SH-SY5Y (cell line): ENCODE data around the gene MTCL1.

Source experiments
- GATA2 ChIP-seq: IDR thresholded peaks from 2 replicates; pipeline ENCODE4 v1.6.1; 2011; ENCODE audit warnings: mild to moderate bottlenecking, low read depth, low read length
- GATA3 ChIP-seq: IDR thresholded peaks from 2 replicates; pipeline ENCODE4 v1.6.1; 2011; ENCODE audit warnings: low read depth, mild to moderate bottlenecking, low read length, moderate library complexity

DNA sequence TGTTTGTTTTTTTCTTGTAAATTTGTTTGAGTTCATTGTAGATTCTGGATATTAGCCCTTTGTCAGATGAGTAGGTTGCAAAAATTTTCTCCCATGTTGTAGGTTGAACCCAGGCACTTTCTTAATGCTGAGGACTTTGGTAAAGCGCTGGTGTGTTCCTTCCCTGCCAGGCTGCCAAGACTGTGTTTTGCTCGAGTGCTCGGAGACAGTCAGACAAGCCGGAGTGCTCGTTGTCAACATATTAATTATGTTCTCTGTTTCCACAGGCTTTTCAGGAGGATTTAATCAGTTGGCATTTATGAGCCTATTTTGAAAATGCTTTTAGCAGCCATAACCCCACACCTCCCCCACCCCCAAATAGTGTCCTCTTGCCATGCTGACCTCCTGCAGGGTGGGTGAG, 6.4 kb downstream of the MTCL1 start:
- TF ChIP-seq GATA2: no peak
- no peak for TF ChIP-seq GATA3
